Activated CD4-positive, alpha-beta memory T cell treated with anti-CD3 and anti-CD28 coated beads for 36 hours (primary cell): ENCODE results near the gene CTIF. TPM values are rescaled to one million over a fixed set of nuclear protein-coding genes. Genes with fewer than 3 reads are reported as not detected.

Experiments
- CTCF ChIA-PET: fragments of 350-600 bp; sonication (Branson Sonifier 250); formaldehyde crosslinking; loops from one replicate; lab custom pipeline; 2021; ENCODE audit warnings: antibody characterized with exemption, inconsistent platforms; lab: Charles Lee
- POLR2A ChIA-PET: fragments of 350-600 bp; sonication (Branson Sonifier 250); formaldehyde crosslinking; loops from one replicate; lab custom pipeline; 2021; ENCODE audit warnings: antibody characterized with exemption; lab: Charles Lee
- DNase-seq: peaks from one replicate; pipeline ENCODE4 v3.0.0-alpha.2; 2020
- H3K27ac Mint-ChIP-seq: one replicate; pipeline ENCODE4 v1.8.0; 2021; ENCODE audit warnings: mixed read lengths
- H3K27me3 Mint-ChIP-seq: one replicate; pipeline ENCODE4 v1.8.0; 2021; ENCODE audit warnings: mixed read lengths
- H3K36me3 Mint-ChIP-seq: one replicate; pipeline ENCODE4 v1.8.0; 2021; ENCODE audit warnings: mixed read lengths
- H3K4me1 Mint-ChIP-seq: one replicate; pipeline ENCODE4 v1.8.0; 2021; ENCODE audit warnings: low read depth, mixed read lengths
- H3K4me3 Mint-ChIP-seq: one replicate; pipeline ENCODE4 v1.8.0; 2021; ENCODE audit warnings: mild to moderate bottlenecking, mixed read lengths
- H3K9me3 Mint-ChIP-seq: one replicate; pipeline ENCODE4 v1.8.0; 2021; ENCODE audit warnings: mixed read lengths
- intact Hi-C: fragments of 100-400 bp; cut with micrococcal nuclease; formaldehyde crosslinking; loops from one replicate; pipeline ENCODE4 v1.15.1; 2023
- total RNA-seq, 2 experiments: library from RNA; stranded (reverse); gene quantifications; one replicate each; pipeline ENCODE4 v1.2.3, GENCODE V29; 2021

CTIF gene
- total RNA-seq, 2 experiments from 2014 or later = 4.6 to 5.8 TPM

GRCh38 chr18:48834413-48835031, 295.7 kb downstream of the CTIF start:
- H3K27me3 Mint-ChIP-seq = no peaks in the 10 kb centered on the region
- no peaks in the 10 kb centered on the region for H3K36me3 Mint-ChIP-seq
- peak overlapping the region; percentile 77 for H3K4me3 Mint-ChIP-seq
- no peaks in the 10 kb centered on the region for H3K9me3 Mint-ChIP-seq
- H3K4me1 Mint-ChIP-seq = peaks cover 83% of the 10 kb centered on the region
- ChIA-PET CTCF (interaction anchor here (1.1 kb wide), 3 partner anchors 33 to 57 kb away, joined by 3 to 7 read pairs (median 5); no protein-coding TSS in a partner anchor), POLR2A (interaction anchor here (0.5 to 5.1 kb wide), 10 partner anchors 9 to 648 kb away, joined by 3 to 30 read pairs (median 4); no protein-coding TSS in a partner anchor)
- peak overlapping the region; percentile 92 for H3K27ac Mint-ChIP-seq
- DNase-seq = peak; percentile 89
- intact Hi-C loops = loop anchor here (1.0 to 10.0 kb wide), 8 partner anchors 13 to 920 kb away; no protein-coding TSS in a partner anchor

GRCh38 chr18:48835119-48835518, 296.3 kb downstream of the CTIF start:
- ChIA-PET CTCF (interaction anchor here (1.1 kb wide), 3 partner anchors 33 to 57 kb away, joined by 3 to 7 read pairs (median 5); no protein-coding TSS in a partner anchor), POLR2A (interaction anchor here (0.5 to 5.1 kb wide), 10 partner anchors 8 to 648 kb away, joined by 3 to 30 read pairs (median 4); no protein-coding TSS in a partner anchor)
- intact Hi-C loops = loop anchor here (2.0 to 10.0 kb wide), 2 partner anchors 58 to 920 kb away; no protein-coding TSS in a partner anchor
- no peak for DNase-seq
- Mint-ChIP-seq H3K27ac (peak overlapping the region; percentile 92), H3K9me3 (no peaks in the 10 kb centered on the region), H3K4me1 (peaks cover 89% of the 10 kb centered on the region), H3K4me3 (peak overlapping the region; percentile 77), H3K27me3 (no peaks in the 10 kb centered on the region), H3K36me3 (no peaks in the 10 kb centered on the region)

- H3K4me1 Mint-ChIP-seq = peaks cover 91% of the 10 kb centered on the region
- H3K4me3 Mint-ChIP-seq = no peak overlapping the region
- H3K36me3 Mint-ChIP-seq = no peaks in the 10 kb centered on the region
- no peak overlapping the region for H3K27ac Mint-ChIP-seq
- DNase-seq = no peak
- no peaks in the 10 kb centered on the region for H3K27me3 Mint-ChIP-seq
- H3K9me3 Mint-ChIP-seq = no peaks in the 10 kb centered on the region
- CTCF ChIA-PET = interaction anchor here (0.6 kb wide), 1 partner anchor 309 kb away, joined by 4 read pairs; no protein-coding TSS in a partner anchor
- POLR2A ChIA-PET = interaction anchor here (0.9 to 5.1 kb wide), 2 partner anchors 21 to 93 kb away, joined by 3 to 30 read pairs; no protein-coding TSS in a partner anchor
- intact Hi-C loops = loop anchor here (2.0 to 10.0 kb wide), 2 partner anchors 59 to 921 kb away; no protein-coding TSS in a partner anchor
Observed at GRCh38 chr18:48835745-48836170, 296.9 kb downstream of the CTIF start.

GRCh38 chr18:48836231-48836805, 297.5 kb downstream of the CTIF start:
- ChIA-PET POLR2A (interaction anchor here (5.1 kb wide), 1 partner anchor 21 kb away, joined by 30 read pairs; no protein-coding TSS in a partner anchor), CTCF (interaction anchor here (0.6 kb wide), 1 partner anchor 309 kb away, joined by 4 read pairs; no protein-coding TSS in a partner anchor)
- Mint-ChIP-seq H3K4me1 (peaks cover 90% of the 10 kb centered on the region), H3K4me3 (no peak overlapping the region), H3K27ac (no peak overlapping the region), H3K9me3 (no peaks in the 10 kb centered on the region), H3K36me3 (no peaks in the 10 kb centered on the region), H3K27me3 (no peaks in the 10 kb centered on the region)
- no peak for DNase-seq
- intact Hi-C loops = loop anchor here (10.0 kb wide), 1 partner anchor 922 kb away; no protein-coding TSS in a partner anchor

- Mint-ChIP-seq H3K9me3 (no peaks in the 10 kb centered on the region), H3K4me1 (peaks cover 91% of the 10 kb centered on the region), H3K36me3 (no peaks in the 10 kb centered on the region), H3K27me3 (no peaks in the 10 kb centered on the region), H3K27ac (no peak overlapping the region), H3K4me3 (no peak overlapping the region)
- intact Hi-C loops = loop anchor here (10.0 kb wide), 1 partner anchor 922 kb away; no protein-coding TSS in a partner anchor
- CTCF ChIA-PET = no interaction called here
- DNase-seq = no peak
- POLR2A ChIA-PET = interaction anchor here (0.9 kb wide), 1 partner anchor 116 kb away, joined by 3 read pairs; no protein-coding TSS in a partner anchor
Observed at GRCh38 chr18:48836806-48837615, 298.2 kb downstream of the CTIF start.

- H3K4me1 Mint-ChIP-seq = peaks cover 93% of the 10 kb centered on the region
- no peak for DNase-seq
- intact Hi-C loops = loop anchor here (10.0 kb wide), 1 partner anchor 923 kb away; no protein-coding TSS in a partner anchor
- ChIA-PET POLR2A (interaction anchor here (0.9 kb wide), 1 partner anchor 115 kb away, joined by 3 read pairs; no protein-coding TSS in a partner anchor), CTCF (no interaction called here)
- no peaks in the 10 kb centered on the region for H3K27me3 Mint-ChIP-seq
- H3K4me3 Mint-ChIP-seq = no peak overlapping the region
- H3K27ac Mint-ChIP-seq = no peak overlapping the region
- no peaks in the 10 kb centered on the region for H3K9me3 Mint-ChIP-seq
- H3K36me3 Mint-ChIP-seq = no peaks in the 10 kb centered on the region
Observed at GRCh38 chr18:48837676-48838075, 298.8 kb downstream of the CTIF start.

GRCh38 chr18:48838166-48838775, 299.4 kb downstream of the CTIF start:
- Mint-ChIP-seq H3K27me3 (no peaks in the 10 kb centered on the region), H3K4me3 (no peak overlapping the region), H3K9me3 (no peaks in the 10 kb centered on the region), H3K36me3 (no peaks in the 10 kb centered on the region), H3K4me1 (peaks cover 91% of the 10 kb centered on the region), H3K27ac (peak overlapping the region; percentile 42)
- POLR2A ChIA-PET = no interaction called here
- no peak for DNase-seq
- intact Hi-C loops = loop anchor here (10.0 kb wide), 1 partner anchor 923 kb away; no protein-coding TSS in a partner anchor
- CTCF ChIA-PET = no interaction called here

- Mint-ChIP-seq H3K27me3 (no peaks in the 10 kb centered on the region), H3K9me3 (no peaks in the 10 kb centered on the region), H3K4me3 (no peak overlapping the region), H3K36me3 (no peaks in the 10 kb centered on the region), H3K27ac (peak overlapping the region; percentile 61), H3K4me1 (peaks cover 87% of the 10 kb centered on the region)
- CTCF ChIA-PET = no interaction called here
- peak; percentile 57 for DNase-seq
- intact Hi-C loops = loop anchor here (10.0 kb wide), 1 partner anchor 924 kb away; no protein-coding TSS in a partner anchor
- POLR2A ChIA-PET = interaction anchor here (0.6 to 1.7 kb wide), 2 partner anchors 30 to 145 kb away, joined by 3 to 4 read pairs; no protein-coding TSS in a partner anchor
Observed at GRCh38 chr18:48838921-48839818, 300.3 kb downstream of the CTIF start.

GRCh38 chr18:48839819-48840490, 301.1 kb downstream of the CTIF start:
- H3K9me3 Mint-ChIP-seq = no peaks in the 10 kb centered on the region
- ChIA-PET CTCF (no interaction called here), POLR2A (interaction anchor here (0.5 to 1.7 kb wide), 3 partner anchors 29 to 112 kb away, joined by 3 to 5 read pairs (median 4); no protein-coding TSS in a partner anchor)
- H3K4me1 Mint-ChIP-seq = peaks cover 83% of the 10 kb centered on the region
- intact Hi-C loops = loop anchor here (10.0 kb wide), 1 partner anchor 925 kb away; no protein-coding TSS in a partner anchor
- no peaks in the 10 kb centered on the region for H3K36me3 Mint-ChIP-seq
- no peak overlapping the region for H3K4me3 Mint-ChIP-seq
- no peaks in the 10 kb centered on the region for H3K27me3 Mint-ChIP-seq
- DNase-seq = no peak
- H3K27ac Mint-ChIP-seq = peak overlapping the region; percentile 3

- no peaks in the 10 kb centered on the region for H3K36me3 Mint-ChIP-seq
- no peak overlapping the region for H3K4me3 Mint-ChIP-seq
- no peaks in the 10 kb centered on the region for H3K27me3 Mint-ChIP-seq
- POLR2A ChIA-PET = interaction anchor here (0.5 to 1.0 kb wide), 2 partner anchors 104 to 111 kb away, joined by 3 read pairs; no protein-coding TSS in a partner anchor
- no peak overlapping the region for H3K27ac Mint-ChIP-seq
- DNase-seq = no peak
- intact Hi-C loops = no loop called here
- CTCF ChIA-PET = interaction anchor here (1.3 kb wide), 1 partner anchor 64 kb away, joined by 4 read pairs; no protein-coding TSS in a partner anchor
- peaks cover 78% of the 10 kb centered on the region for H3K4me1 Mint-ChIP-seq
- H3K9me3 Mint-ChIP-seq = no peaks in the 10 kb centered on the region
Observed at GRCh38 chr18:48840491-48840877, 301.7 kb downstream of the CTIF start.
